Loucy (cell line): ENCODE data around the gene SPINT1.

ENCODE experiments used
- H2AFZ ChIP-seq: fragments of 200-600 bp; sonication (generic); 2 replicates; pipeline ENCODE4 v1.6.0; 2016; ENCODE audit warnings: antibody characterized with exemption, mild to moderate bottlenecking, low read length, moderate library complexity
- H3F3A ChIP-seq: fragments of 200-600 bp; 2 replicates; pipeline ENCODE4 v1.6.0; 2016; ENCODE audit warnings: antibody characterized with exemption, low read depth, mild to moderate bottlenecking
- H3K27me3 ChIP-seq: fragments of 200-600 bp; sonication (generic); 2 replicates; pipeline ENCODE4 v1.6.1; 2014; ENCODE audit warnings: low read length, mild to moderate bottlenecking; ENCODE audit not compliant: insufficient read depth, poor library complexity, severe bottlenecking
- H3K36me3 ChIP-seq: fragments of 200-600 bp; sonication (generic); 2 replicates; pipeline ENCODE4 v1.6.1; 2016; ENCODE audit warnings: low read length; ENCODE audit not compliant: insufficient read depth
- H3K4me1 ChIP-seq: fragments of 200-600 bp; sonication (generic); 2 replicates; pipeline ENCODE4 v1.5.1; 2014; ENCODE audit warnings: low read length, mild to moderate bottlenecking; ENCODE audit not compliant: insufficient read depth, poor library complexity, severe bottlenecking
- H3K4me2 ChIP-seq: fragments of 200-600 bp; sonication (generic); 2 replicates; pipeline ENCODE4 v1.6.0; 2014; ENCODE audit warnings: antibody characterized with exemption, low read length, low read depth, mild to moderate bottlenecking; ENCODE audit not compliant: poor library complexity, severe bottlenecking
- H3K4me3 ChIP-seq: fragments of 200-600 bp; sonication (generic); 2 replicates; pipeline ENCODE4 v1.5.1; 2014; ENCODE audit warnings: low read length, mild to moderate bottlenecking, mixed read lengths; ENCODE audit not compliant: poor library complexity, severe bottlenecking
- H3K79me2 ChIP-seq: fragments of 200-600 bp; sonication (generic); 2 replicates; pipeline ENCODE4 v1.6.1; 2014; ENCODE audit warnings: low read length; ENCODE audit not compliant: insufficient read depth
- H3K9ac ChIP-seq: fragments of 200-600 bp; sonication (generic); 2 replicates; pipeline ENCODE4 v1.6.0; 2014; ENCODE audit warnings: mild to moderate bottlenecking, low read depth, low read length, moderate library complexity; ENCODE audit not compliant: poor library complexity, severe bottlenecking
- H3K9me2 ChIP-seq: fragments of 200-600 bp; sonication (generic); replicated peaks from 2 replicates; pipeline ENCODE4 v1.6.1; 2016; ENCODE audit warnings: low read depth, low read length, mixed read lengths
- H3K9me3 ChIP-seq: fragments of 200-600 bp; sonication (generic); 2 replicates; pipeline ENCODE4 v1.6.1; 2014; ENCODE audit warnings: mild to moderate bottlenecking, antibody characterized with exemption, low read length, low read depth; ENCODE audit not compliant: insufficient read depth
- H4K20me1 ChIP-seq: fragments of 200-600 bp; sonication (generic); 2 replicates; pipeline ENCODE4 v1.6.0; 2014; ENCODE audit warnings: antibody characterized with exemption, low read length, mild to moderate bottlenecking; ENCODE audit not compliant: insufficient read depth, poor library complexity, severe bottlenecking
- EZH2phosphoT487 ChIP-seq: fragments of 200-600 bp; IDR thresholded peaks from 2 replicates; pipeline ENCODE4 v1.6.1; 2018; ENCODE audit warnings: antibody characterized with exemption, mild to moderate bottlenecking, moderate library complexity, borderline replicate concordance
- TF ChIP-seq, protein P1 (sequence below): fragments of 200-600 bp; sonication (generic); conservative IDR thresholded peaks from 2 replicates; pipeline ENCODE4 v1.5.1; 2014; ENCODE audit warnings: mild to moderate bottlenecking, antibody characterized with exemption, low read length

SPINT1 gene

DNA sequence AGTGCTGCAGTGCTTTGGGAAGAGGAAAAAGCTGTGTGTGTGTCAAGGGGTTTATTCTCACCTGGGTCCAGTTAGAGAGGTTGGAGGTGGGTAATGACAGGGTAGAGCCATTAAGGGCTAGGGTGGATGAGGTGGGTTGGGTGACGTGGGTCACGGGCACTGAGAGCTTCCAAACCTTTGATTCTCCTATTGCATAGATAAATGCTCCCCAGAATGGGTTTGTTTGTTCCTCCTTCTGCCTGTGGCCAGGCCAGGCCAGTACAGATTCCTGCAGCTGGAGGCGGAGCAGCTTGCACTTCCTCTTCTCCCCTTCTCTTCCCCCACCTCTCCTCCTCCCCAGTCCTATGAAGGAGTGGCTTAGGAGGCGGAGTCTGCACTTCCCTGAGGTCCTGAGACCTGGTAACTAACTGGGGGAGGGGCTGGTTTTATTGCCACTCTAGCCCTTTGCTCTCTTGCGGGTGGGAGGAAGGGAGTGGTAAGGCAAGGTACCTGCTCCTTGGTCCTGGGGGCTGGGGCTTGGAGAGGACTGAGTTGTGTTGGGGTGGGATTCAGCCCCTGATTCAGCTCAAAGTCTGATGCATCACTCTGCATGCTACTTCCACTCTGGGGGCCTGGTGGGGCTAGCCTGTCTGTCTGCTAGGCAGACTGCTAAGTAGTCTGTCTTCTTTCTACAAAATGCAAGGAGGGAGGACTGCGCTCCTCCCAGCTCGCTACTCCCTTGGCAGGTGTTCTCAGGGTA is 3.5 kb downstream of the SPINT1 start:
- Histone ChIP-seq H3F3A (no peaks in the 10 kb centered on the region), H3K27me3 (no peaks in the 10 kb centered on the region), H3K36me3 (no peaks in the 10 kb centered on the region), H3K79me2 (no peaks in the 10 kb centered on the region), H3K9me3 (no peaks in the 10 kb centered on the region), H3K9ac (peak overlapping the region; percentile 49), H3K4me3 (peak overlapping the region; percentile 40), H3K9me2 (no peaks in the 10 kb centered on the region), H2AFZ (peak overlapping the region; percentile 53), H3K4me2 (peak overlapping the region; percentile 68), H4K20me1 (no peaks in the 10 kb centered on the region), H3K4me1 (peaks cover 18% of the 10 kb centered on the region)
- no peak for TF ChIP-seq EZH2phosphoT487
- TF ChIP-seq, protein P1, sequence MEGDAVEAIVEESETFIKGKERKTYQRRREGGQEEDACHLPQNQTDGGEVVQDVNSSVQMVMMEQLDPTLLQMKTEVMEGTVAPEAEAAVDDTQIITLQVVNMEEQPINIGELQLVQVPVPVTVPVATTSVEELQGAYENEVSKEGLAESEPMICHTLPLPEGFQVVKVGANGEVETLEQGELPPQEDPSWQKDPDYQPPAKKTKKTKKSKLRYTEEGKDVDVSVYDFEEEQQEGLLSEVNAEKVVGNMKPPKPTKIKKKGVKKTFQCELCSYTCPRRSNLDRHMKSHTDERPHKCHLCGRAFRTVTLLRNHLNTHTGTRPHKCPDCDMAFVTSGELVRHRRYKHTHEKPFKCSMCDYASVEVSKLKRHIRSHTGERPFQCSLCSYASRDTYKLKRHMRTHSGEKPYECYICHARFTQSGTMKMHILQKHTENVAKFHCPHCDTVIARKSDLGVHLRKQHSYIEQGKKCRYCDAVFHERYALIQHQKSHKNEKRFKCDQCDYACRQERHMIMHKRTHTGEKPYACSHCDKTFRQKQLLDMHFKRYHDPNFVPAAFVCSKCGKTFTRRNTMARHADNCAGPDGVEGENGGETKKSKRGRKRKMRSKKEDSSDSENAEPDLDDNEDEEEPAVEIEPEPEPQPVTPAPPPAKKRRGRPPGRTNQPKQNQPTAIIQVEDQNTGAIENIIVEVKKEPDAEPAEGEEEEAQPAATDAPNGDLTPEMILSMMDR: no peak

DNA sequence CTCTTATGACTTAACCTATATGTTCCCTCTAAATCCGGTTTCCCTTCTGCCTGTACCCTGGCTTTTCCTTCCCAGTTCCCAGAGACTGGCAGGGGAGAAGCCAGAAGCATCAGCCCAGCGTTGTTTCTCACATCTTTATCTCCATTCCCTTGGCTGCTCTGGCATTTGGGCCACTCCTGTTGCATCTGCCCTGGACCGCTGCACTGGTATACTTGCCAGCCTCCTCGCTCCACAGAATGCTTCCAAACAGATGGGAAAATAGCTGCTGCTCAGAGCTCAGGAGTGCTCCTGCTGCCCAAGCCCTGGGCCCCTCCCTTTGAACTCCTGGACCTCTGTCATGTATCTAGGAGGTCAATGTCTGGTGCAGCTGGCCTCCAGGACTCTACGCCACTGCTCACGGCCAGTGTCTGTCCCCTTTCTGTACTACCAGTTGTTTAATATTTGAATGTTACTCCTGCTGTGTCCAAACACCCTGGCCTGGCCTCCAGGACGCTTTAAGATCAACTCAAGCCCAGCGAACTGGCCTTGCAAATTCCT is 6.8 kb downstream of the SPINT1 start:
- TF ChIP-seq EZH2phosphoT487: no peak
- TF ChIP-seq, protein P1: no peak
- Histone ChIP-seq H3K4me3 (no peak overlapping the region), H3K79me2 (no peaks in the 10 kb centered on the region), H3K4me2 (no peak overlapping the region), H3K9me3 (no peaks in the 10 kb centered on the region), H3K9me2 (no peaks in the 10 kb centered on the region), H3K27me3 (no peaks in the 10 kb centered on the region), H3K36me3 (no peaks in the 10 kb centered on the region), H3K9ac (no peak overlapping the region), H4K20me1 (no peaks in the 10 kb centered on the region), H3K4me1 (peaks cover 18% of the 10 kb centered on the region), H2AFZ (no peak overlapping the region), H3F3A (no peaks in the 10 kb centered on the region)

DNA sequence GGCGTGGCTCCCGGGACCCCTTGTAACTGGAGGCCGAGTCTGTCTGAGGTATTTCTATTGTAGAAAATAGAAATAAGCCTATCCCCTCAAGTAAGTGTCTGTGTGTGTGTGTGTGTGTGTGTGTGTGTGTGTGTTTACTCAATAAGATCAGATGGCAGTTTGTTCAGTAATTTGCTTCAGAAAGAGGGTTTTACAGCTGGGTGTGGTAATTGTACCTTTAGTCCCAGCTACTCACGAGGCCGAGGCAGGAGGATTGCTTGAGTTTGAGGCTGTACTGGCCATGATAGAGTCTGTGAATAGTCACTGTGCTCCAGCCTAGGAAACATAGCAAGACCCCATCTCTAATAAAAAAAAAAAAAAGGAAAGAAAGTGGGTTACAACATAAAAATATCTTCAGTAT is 8.7 kb downstream of the SPINT1 start:
- Histone ChIP-seq H3F3A (no peaks in the 10 kb centered on the region), H3K27me3 (no peaks in the 10 kb centered on the region), H3K4me2 (no peak overlapping the region), H3K9me2 (no peaks in the 10 kb centered on the region), H3K79me2 (no peaks in the 10 kb centered on the region), H3K4me3 (no peak overlapping the region), H3K4me1 (peaks cover 6% of the 10 kb centered on the region), H3K9ac (no peak overlapping the region), H3K9me3 (no peaks in the 10 kb centered on the region), H3K36me3 (no peaks in the 10 kb centered on the region), H4K20me1 (no peaks in the 10 kb centered on the region), H2AFZ (no peak overlapping the region)
- TF ChIP-seq, protein P1: no peak
- TF ChIP-seq EZH2phosphoT487: no peak
